Karpas-422 (cell line): ENCODE data around the gene ATP5F1A. TPM values are rescaled to one million over a fixed set of nuclear protein-coding genes. Genes with fewer than 3 reads are reported as not detected.
A peak's percentile ranks its signal among the peaks of the same experiment; 100 is the strongest.
"Not testable (repeated sequence)": the region's sequence is repeated elsewhere in the genome, so short reads cannot be mapped to it uniquely, and the experiment has no call there.

Experiments used
- DNase-seq: peaks from one replicate; pipeline ENCODE4 v3.0.0-alpha.2; 2015
- H2AFZ ChIP-seq: fragments of 200-600 bp; sonication (generic); 2 replicates; pipeline ENCODE4 v1.6.1; 2014; ENCODE audit warnings: antibody characterized with exemption, low read length, mixed read lengths
- H3K27ac ChIP-seq: fragments of 200-600 bp; sonication (generic); 2 replicates; pipeline ENCODE4 v1.5.1; 2014; ENCODE audit warnings: mild to moderate bottlenecking, low read length, moderate library complexity
- H3K27me3 ChIP-seq: fragments of 200-600 bp; sonication (generic); 2 replicates; pipeline ENCODE4 v1.6.1; 2014; ENCODE audit warnings: low read length, mixed read lengths
- H3K36me3 ChIP-seq: fragments of 200-600 bp; sonication (generic); 2 replicates; pipeline ENCODE4 v1.6.1; 2014; ENCODE audit warnings: low read length, mixed read lengths; ENCODE audit not compliant: insufficient read depth
- H3K4me1 ChIP-seq: fragments of 200-600 bp; sonication (generic); 2 replicates; pipeline ENCODE4 v1.6.1; 2014; ENCODE audit warnings: mild to moderate bottlenecking, low read length, mixed read lengths
- H3K4me2 ChIP-seq: fragments of 200-600 bp; sonication (generic); 2 replicates; pipeline ENCODE4 v1.6.1; 2014; ENCODE audit warnings: low read length, low read depth, mild to moderate bottlenecking; ENCODE audit not compliant: poor library complexity, severe bottlenecking
- H3K4me3 ChIP-seq: fragments of 200-600 bp; sonication (generic); 2 replicates; pipeline ENCODE4 v1.5.1; 2014; ENCODE audit warnings: mild to moderate bottlenecking, antibody characterized with exemption, low read length, mixed read lengths
- H3K79me2 ChIP-seq: fragments of 200-600 bp; sonication (generic); 2 replicates; pipeline ENCODE4 v1.6.1; 2014; ENCODE audit warnings: mild to moderate bottlenecking, low read length, mixed read lengths
- H3K9ac ChIP-seq: fragments of 200-600 bp; sonication (generic); 2 replicates; pipeline ENCODE4 v1.6.0; 2014; ENCODE audit warnings: low read length
- H3K9me2 ChIP-seq: fragments of 200-600 bp; sonication (generic), shearing (Covaris generic); replicated peaks from 2 replicates; pipeline ENCODE4 v1.6.0; 2014; ENCODE audit warnings: mild to moderate bottlenecking, low read length, moderate library complexity; ENCODE audit not compliant: insufficient read depth
- H3K9me3 ChIP-seq: fragments of 300-700, 200-600 bp; sonication (generic); 2 replicates; pipeline ENCODE4 v1.6.1; 2014; ENCODE audit warnings: low read length, mixed read lengths
- H4K20me1 ChIP-seq: fragments of 200-600 bp; sonication (generic); 2 replicates; pipeline ENCODE4 v1.6.1; 2014; ENCODE audit warnings: mild to moderate bottlenecking, antibody characterized with exemption, low read length, low read depth; ENCODE audit not compliant: insufficient read depth
- total RNA-seq: library from RNA; depleted of rRNA; stranded (reverse); fragments of >200 nt; shearing (Covaris generic); gene quantifications from 2 replicates; pipeline ENCODE4 v1.2.3, GENCODE V29; 2014; ENCODE audit warnings: low replicate concordance

ATP5F1A gene
- total RNA-seq, 1 experiment from 2014 or later: 563 TPM

GRCh38 chr18:46095532-46095931, 2.6 kb downstream of the ATP5F1A start:
- Histone ChIP-seq H3K27ac (no peak overlapping the region), H2AFZ (no peak overlapping the region), H3K9me3 (no peaks in the 10 kb centered on the region), H3K4me2 (no peak overlapping the region), H3K9me2 (no peaks in the 10 kb centered on the region), H3K36me3 (peaks cover 42% of the 10 kb centered on the region), H3K79me2 (peaks cover 79% of the 10 kb centered on the region), H4K20me1 (peaks cover 8% of the 10 kb centered on the region; the same call in 1 of the 2 replicates), H3K9ac (no peak overlapping the region), H3K27me3 (no peaks in the 10 kb centered on the region), H3K4me3 (no peak overlapping the region), H3K4me1 (peaks cover 22% of the 10 kb centered on the region)
- DNase-seq: no peak

GRCh38 chr18:46088501-46088900, 9.6 kb downstream of the ATP5F1A start:
- not testable (repeated sequence) for H3K27ac ChIP-seq, H3K9me3 ChIP-seq, H3K4me2 ChIP-seq, H2AFZ ChIP-seq, H3K4me3 ChIP-seq, DNase-seq, H3K27me3 ChIP-seq, H3K4me1 ChIP-seq, H3K9ac ChIP-seq, H3K9me2 ChIP-seq
- H3K36me3 ChIP-seq: peaks cover 89% of the 10 kb centered on the region
- H4K20me1 ChIP-seq: peaks cover 10% of the 10 kb centered on the region; the same call in 1 of the 2 replicates
- H3K79me2 ChIP-seq: peaks cover 46% of the 10 kb centered on the region

- H3K9me2 ChIP-seq: no peaks in the 10 kb centered on the region
- no peak overlapping the region for H2AFZ ChIP-seq
- peaks cover 72% of the 10 kb centered on the region for H3K36me3 ChIP-seq
- no peaks in the 10 kb centered on the region for H3K4me1 ChIP-seq
- no peak for DNase-seq
- no peak overlapping the region for H3K27ac ChIP-seq
- no peak overlapping the region for H3K4me3 ChIP-seq
- 0 out of 2 replicates have a peak, but pooled peaks cover 3% of the 10 kb centered on the region for H4K20me1 ChIP-seq
- no peaks in the 10 kb centered on the region for H3K9me3 ChIP-seq
- H3K79me2 ChIP-seq: peaks cover 12% of the 10 kb centered on the region; the same call in 1 of the 2 replicates
- H3K27me3 ChIP-seq: no peaks in the 10 kb centered on the region
- no peak overlapping the region for H3K9ac ChIP-seq
- H3K4me2 ChIP-seq: no peak overlapping the region
Observed at GRCh38 chr18:46084431-46084830, 13.7 kb downstream of the ATP5F1A start.

GRCh38 chr18:46080156-46080555, 17.9 kb downstream of the ATP5F1A start:
- no peak overlapping the region for H3K9ac ChIP-seq
- no peaks in the 10 kb centered on the region for H4K20me1 ChIP-seq
- H3K4me2 ChIP-seq: no peak overlapping the region
- H3K9me3 ChIP-seq: no peaks in the 10 kb centered on the region
- no peaks in the 10 kb centered on the region for H3K9me2 ChIP-seq
- no peak overlapping the region for H3K27ac ChIP-seq
- peak; percentile 40 for DNase-seq
- H2AFZ ChIP-seq: no peak overlapping the region
- H3K4me1 ChIP-seq: no peaks in the 10 kb centered on the region
- no peak overlapping the region for H3K4me3 ChIP-seq
- 0 out of 2 replicates have a peak, but pooled peaks cover 2% of the 10 kb centered on the region for H3K79me2 ChIP-seq
- no peaks in the 10 kb centered on the region for H3K27me3 ChIP-seq
- peaks cover 43% of the 10 kb centered on the region for H3K36me3 ChIP-seq

- H2AFZ ChIP-seq: no peak overlapping the region
- no peak overlapping the region for H3K4me2 ChIP-seq
- peaks cover 36% of the 10 kb centered on the region; the same call in 1 of the 2 replicates for H3K36me3 ChIP-seq
- peak; percentile 37 for DNase-seq
- H3K79me2 ChIP-seq: 0 out of 2 replicates have a peak, but pooled peaks cover under 1% of the 10 kb centered on the region
- H3K27ac ChIP-seq: no peak overlapping the region
- H3K9me3 ChIP-seq: no peaks in the 10 kb centered on the region
- H3K4me3 ChIP-seq: no peak overlapping the region
- H3K27me3 ChIP-seq: no peaks in the 10 kb centered on the region
- no peaks in the 10 kb centered on the region for H3K4me1 ChIP-seq
- no peaks in the 10 kb centered on the region for H3K9me2 ChIP-seq
- no peak overlapping the region for H3K9ac ChIP-seq
- H4K20me1 ChIP-seq: no peaks in the 10 kb centered on the region
Observed at GRCh38 chr18:46079336-46079735, 18.8 kb downstream of the ATP5F1A start.

- H3K27me3 ChIP-seq: no peaks in the 10 kb centered on the region
- H2AFZ ChIP-seq: no peak overlapping the region
- H3K9ac ChIP-seq: no peak overlapping the region
- no peaks in the 10 kb centered on the region for H4K20me1 ChIP-seq
- H3K4me2 ChIP-seq: no peak overlapping the region
- peak; percentile 88 for DNase-seq
- no peaks in the 10 kb centered on the region for H3K9me2 ChIP-seq
- no peaks in the 10 kb centered on the region for H3K4me1 ChIP-seq
- H3K4me3 ChIP-seq: no peak overlapping the region
- no peak overlapping the region for H3K27ac ChIP-seq
- no peaks in the 10 kb centered on the region for H3K36me3 ChIP-seq
- no peaks in the 10 kb centered on the region for H3K9me3 ChIP-seq
- no peaks in the 10 kb centered on the region for H3K79me2 ChIP-seq
Observed at GRCh38 chr18:46073474-46074331, 24.4 kb downstream of the ATP5F1A start.

GRCh38 chr18:46072959-46073358, 25.1 kb downstream of the ATP5F1A start:
- Histone ChIP-seq H3K27me3 (no peaks in the 10 kb centered on the region), H3K4me1 (no peaks in the 10 kb centered on the region), H3K9ac (no peak overlapping the region), H3K4me3 (no peak overlapping the region), H3K9me3 (no peaks in the 10 kb centered on the region), H3K4me2 (no peak overlapping the region), H2AFZ (no peak overlapping the region), H3K27ac (no peak overlapping the region), H3K79me2 (no peaks in the 10 kb centered on the region), H3K36me3 (no peaks in the 10 kb centered on the region), H4K20me1 (no peaks in the 10 kb centered on the region), H3K9me2 (no peaks in the 10 kb centered on the region)
- DNase-seq: peak; percentile 36

- Histone ChIP-seq H3K27ac (no peak overlapping the region), H3K9me2 (no peaks in the 10 kb centered on the region), H4K20me1 (no peaks in the 10 kb centered on the region), H3K9ac (no peak overlapping the region), H2AFZ (no peak overlapping the region), H3K79me2 (no peaks in the 10 kb centered on the region), H3K36me3 (no peaks in the 10 kb centered on the region), H3K9me3 (no peaks in the 10 kb centered on the region), H3K27me3 (no peaks in the 10 kb centered on the region), H3K4me3 (no peak overlapping the region), H3K4me2 (no peak overlapping the region), H3K4me1 (peaks cover 5% of the 10 kb centered on the region)
- DNase-seq: peak; percentile 14
Observed at GRCh38 chr18:46072376-46072867, 25.7 kb downstream of the ATP5F1A start.
